BE2C (cell line): ENCODE results near the gene TMEM54.

Source experiments
- DNase-seq: peaks from one replicate; pipeline ENCODE4 v3.0.0-alpha.2; 2020
- H3K27me3 ChIP-seq: fragments of 250-450 bp; sonication (Bioruptor Pico); 2 replicates; pipeline ENCODE4 v1.5.1; 2020; ENCODE audit warnings: mild to moderate bottlenecking
- H3K36me3 ChIP-seq: fragments of 250-450 bp; sonication (Bioruptor Pico); 2 replicates; pipeline ENCODE4 v1.5.1; 2020; ENCODE audit warnings: mild to moderate bottlenecking
- H3K4me1 ChIP-seq: fragments of 250-450 bp; sonication (Bioruptor Pico); 2 replicates; pipeline ENCODE4 v1.5.1; 2020
- H3K4me3 ChIP-seq: 2 replicates; pipeline ENCODE4 v1.5.1; 2011; ENCODE audit warnings: low read depth, low read length
- H3K9me3 ChIP-seq: fragments of 250-450 bp; sonication (Bioruptor Pico); 2 replicates; pipeline ENCODE4 v1.5.1; 2020
- CTCF ChIP-seq: IDR thresholded peaks from 2 replicates; pipeline ENCODE4 v1.5.1; 2012; ENCODE audit warnings: mild to moderate bottlenecking, low read depth, low read length

The TMEM54 gene

GRCh38 chr1:32891630-32892029, 9.6 kb downstream of the TMEM54 start:
- DNase-seq: no peak
- TF ChIP-seq CTCF: no peak
- Histone ChIP-seq H3K36me3 (no peaks in the 10 kb centered on the region), H3K4me1 (no peaks in the 10 kb centered on the region), H3K4me3 (no peak overlapping the region), H3K9me3 (no peaks in the 10 kb centered on the region), H3K27me3 (peaks cover 7% of the 10 kb centered on the region)

- Histone ChIP-seq H3K9me3 (no peaks in the 10 kb centered on the region), H3K4me1 (no peaks in the 10 kb centered on the region), H3K36me3 (no peaks in the 10 kb centered on the region), H3K4me3 (no peak overlapping the region), H3K27me3 (peaks cover 9% of the 10 kb centered on the region)
- TF ChIP-seq CTCF: no peak
- DNase-seq: no peak
Observed at GRCh38 chr1:32891241-32891570, 10.0 kb downstream of the TMEM54 start.

GRCh38 chr1:32890516-32891240, 10.5 kb downstream of the TMEM54 start:
- no peak for TF ChIP-seq CTCF
- no peak for DNase-seq
- H3K27me3 ChIP-seq: peaks cover 9% of the 10 kb centered on the region
- no peak overlapping the region for H3K4me3 ChIP-seq
- H3K9me3 ChIP-seq: no peaks in the 10 kb centered on the region
- H3K4me1 ChIP-seq: no peaks in the 10 kb centered on the region
- no peaks in the 10 kb centered on the region for H3K36me3 ChIP-seq

GRCh38 chr1:32889731-32890278, 11.4 kb downstream of the TMEM54 start:
- H3K27me3 ChIP-seq: peaks cover 9% of the 10 kb centered on the region
- H3K4me3 ChIP-seq: no peak overlapping the region
- no peaks in the 10 kb centered on the region for H3K4me1 ChIP-seq
- DNase-seq: no peak
- H3K36me3 ChIP-seq: no peaks in the 10 kb centered on the region
- no peaks in the 10 kb centered on the region for H3K9me3 ChIP-seq
- TF ChIP-seq CTCF: no peak

GRCh38 chr1:32888677-32889420, 12.3 kb downstream of the TMEM54 start:
- no peaks in the 10 kb centered on the region for H3K4me1 ChIP-seq
- no peaks in the 10 kb centered on the region for H3K9me3 ChIP-seq
- no peak for DNase-seq
- TF ChIP-seq CTCF: no peak
- H3K27me3 ChIP-seq: peaks cover 9% of the 10 kb centered on the region
- no peaks in the 10 kb centered on the region for H3K36me3 ChIP-seq
- H3K4me3 ChIP-seq: no peak overlapping the region

GRCh38 chr1:32888134-32888533, 13.1 kb downstream of the TMEM54 start:
- H3K36me3 ChIP-seq: no peaks in the 10 kb centered on the region
- no peak overlapping the region for H3K4me3 ChIP-seq
- TF ChIP-seq CTCF: no peak
- no peaks in the 10 kb centered on the region for H3K9me3 ChIP-seq
- no peak for DNase-seq
- no peaks in the 10 kb centered on the region for H3K4me1 ChIP-seq
- peaks cover 9% of the 10 kb centered on the region for H3K27me3 ChIP-seq
